ENCODE data around the gene DDX1.

DDX1 gene

DNA sequence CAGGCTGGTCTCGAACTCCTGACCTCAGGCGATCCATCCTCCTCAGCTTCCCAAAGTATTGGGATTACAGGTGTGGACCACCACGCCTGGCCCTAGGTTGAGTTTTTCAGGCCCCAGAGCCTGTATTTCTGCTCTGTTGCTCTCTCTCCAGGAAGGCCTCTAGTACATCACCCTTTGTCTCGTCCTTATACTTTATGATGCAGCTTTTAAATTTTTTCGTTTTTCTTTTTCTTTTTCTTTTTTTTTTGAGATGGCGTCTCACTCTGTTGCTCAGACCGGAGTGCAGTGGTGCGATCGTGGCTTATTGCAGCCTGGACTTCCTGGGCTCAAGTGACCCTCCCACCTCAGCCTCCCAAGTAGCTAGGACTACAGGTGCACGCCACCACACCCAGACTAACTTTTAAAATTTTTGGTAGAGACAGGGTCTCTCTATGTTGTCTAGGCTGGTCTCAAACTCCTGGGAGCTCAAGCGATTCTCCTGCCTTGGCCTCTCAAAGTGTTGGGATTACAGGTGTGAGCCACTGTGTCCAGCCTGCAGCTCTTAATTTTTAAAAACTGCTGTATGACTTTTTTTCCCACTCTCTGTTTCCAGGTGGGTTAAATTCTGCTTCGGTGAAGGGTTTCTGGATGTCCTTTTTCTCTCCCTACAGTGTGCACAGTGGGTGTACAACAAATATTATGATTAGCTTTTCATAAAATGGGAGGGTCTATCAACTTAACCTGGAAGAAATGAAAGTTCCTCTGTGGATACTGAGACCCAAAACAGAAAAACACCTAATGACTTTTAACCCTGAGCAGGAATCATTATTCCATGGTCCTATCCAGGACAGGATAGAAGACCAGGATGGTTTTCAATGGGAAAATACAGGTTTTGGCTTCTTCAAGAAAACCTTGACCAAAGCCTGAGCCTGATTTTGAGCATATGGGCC lies 47.9 kb downstream of the DDX1 start:
- ATAC-seq (replicated peaks) (no peak), DNase-seq (no peak)
- peaks cover 3 to 11% of the 10 kb centered on the region in 2 donors for H3K9me3 Mint-ChIP-seq
- H3K36me3 Mint-ChIP-seq (ENCODE audit: insufficient read depth): peaks cover 5% of the 10 kb centered on the region
- no peaks in the 10 kb centered on the region for H3K4me1 Mint-ChIP-seq (ENCODE audit: low read depth in 2 of 2)
- H3K27me3 Mint-ChIP-seq: no peaks in the 10 kb centered on the region
- H3K27ac Mint-ChIP-seq: no peak overlapping the region
- H3K4me3 Mint-ChIP-seq: no peak overlapping the region

- DNase-seq (no peak), ATAC-seq (replicated peaks) (no peak)
These were observed 48.6 kb downstream of the DDX1 start for GRCh38 chr2:15640261-15640711.

DNA sequence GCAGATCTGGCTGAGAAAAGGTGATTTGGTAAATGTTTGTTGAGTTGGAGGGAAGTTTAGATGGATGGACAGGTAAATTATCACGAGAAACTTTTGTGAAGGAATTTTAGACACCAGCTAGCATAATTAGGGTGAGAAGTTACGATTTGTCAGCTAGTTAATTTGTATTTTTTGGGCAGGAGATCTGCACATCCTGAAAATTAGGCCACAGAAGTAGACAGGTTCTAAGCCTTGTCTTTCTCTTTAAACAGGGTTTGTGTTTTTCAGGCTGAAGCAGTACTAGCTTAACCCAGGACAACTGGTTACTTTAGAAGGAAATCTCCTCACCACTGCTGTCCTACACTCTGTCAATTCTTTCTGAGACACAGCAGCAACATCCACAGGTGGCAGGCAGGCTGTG lies 49.1 kb downstream of the DDX1 start:
- Mint-ChIP-seq H3K27ac (no peak overlapping the region), H3K4me1 (ENCODE audit: low read depth in 2 of 2) (no peaks in the 10 kb centered on the region), H3K27me3 (no peaks in the 10 kb centered on the region), H3K4me3 (no peak overlapping the region), H3K9me3 (peaks cover 3 to 11% of the 10 kb centered on the region in 2 donors), H3K36me3 (ENCODE audit: insufficient read depth) (no peaks in the 10 kb centered on the region)
- DNase-seq (no peak), ATAC-seq (replicated peaks) (no peak)

More at GRCh38 chr2:15640261-15640711, 48.6 kb downstream of the DDX1 start:
- Mint-ChIP-seq H3K27me3 (no peaks in the 10 kb centered on the region), H3K36me3 (ENCODE audit: insufficient read depth) (no peaks in the 10 kb centered on the region), H3K4me1 (ENCODE audit: low read depth in 2 of 2) (no peaks in the 10 kb centered on the region), H3K4me3 (no peak overlapping the region), H3K27ac (no peak overlapping the region), H3K9me3 (peaks cover 3 to 11% of the 10 kb centered on the region in 2 donors)

DNA sequence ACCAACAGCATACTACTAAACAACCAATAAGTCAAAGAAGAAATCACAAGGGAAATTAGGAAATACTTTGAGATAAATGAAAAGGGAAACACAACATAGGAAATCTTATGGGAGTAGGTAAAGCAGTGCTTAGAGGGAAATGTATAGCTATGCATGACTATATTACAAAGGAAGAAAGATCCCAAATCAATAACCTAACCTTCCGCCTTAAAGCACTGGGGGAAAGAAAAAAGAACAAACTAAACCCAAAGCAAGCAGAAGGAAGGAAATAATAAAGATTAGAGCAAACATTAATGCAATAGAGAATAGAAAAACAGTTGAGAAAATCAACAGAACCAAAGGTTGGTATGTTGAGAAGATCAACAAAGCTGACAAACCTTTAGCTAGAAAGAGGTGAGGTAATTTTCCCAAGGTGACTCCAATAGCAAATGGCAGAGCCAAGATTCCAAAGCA lies 49.9 kb downstream of the DDX1 start:
- ATAC-seq (replicated peaks) (no peak), DNase-seq (no peak)
- Mint-ChIP-seq H3K9me3 (peaks cover 3 to 11% of the 10 kb centered on the region in 2 donors), H3K27ac (no peak overlapping the region), H3K4me1 (ENCODE audit: low read depth in 2 of 2) (no peaks in the 10 kb centered on the region), H3K4me3 (no peak overlapping the region), H3K36me3 (ENCODE audit: insufficient read depth) (no peaks in the 10 kb centered on the region), H3K27me3 (no peaks in the 10 kb centered on the region)

GRCh38 chr2:15642011-15642814 lies 50.5 kb downstream of the DDX1 start:
- Mint-ChIP-seq H3K27me3 (no peaks in the 10 kb centered on the region), H3K36me3 (ENCODE audit: insufficient read depth) (no peaks in the 10 kb centered on the region), H3K9me3 (peaks cover 3 to 11% of the 10 kb centered on the region in 2 donors), H3K27ac (no peak overlapping the region), H3K4me3 (no peak overlapping the region), H3K4me1 (ENCODE audit: low read depth in 2 of 2) (no peaks in the 10 kb centered on the region)
- no peak for ATAC-seq (replicated peaks)
- DNase-seq: no peak

DNA sequence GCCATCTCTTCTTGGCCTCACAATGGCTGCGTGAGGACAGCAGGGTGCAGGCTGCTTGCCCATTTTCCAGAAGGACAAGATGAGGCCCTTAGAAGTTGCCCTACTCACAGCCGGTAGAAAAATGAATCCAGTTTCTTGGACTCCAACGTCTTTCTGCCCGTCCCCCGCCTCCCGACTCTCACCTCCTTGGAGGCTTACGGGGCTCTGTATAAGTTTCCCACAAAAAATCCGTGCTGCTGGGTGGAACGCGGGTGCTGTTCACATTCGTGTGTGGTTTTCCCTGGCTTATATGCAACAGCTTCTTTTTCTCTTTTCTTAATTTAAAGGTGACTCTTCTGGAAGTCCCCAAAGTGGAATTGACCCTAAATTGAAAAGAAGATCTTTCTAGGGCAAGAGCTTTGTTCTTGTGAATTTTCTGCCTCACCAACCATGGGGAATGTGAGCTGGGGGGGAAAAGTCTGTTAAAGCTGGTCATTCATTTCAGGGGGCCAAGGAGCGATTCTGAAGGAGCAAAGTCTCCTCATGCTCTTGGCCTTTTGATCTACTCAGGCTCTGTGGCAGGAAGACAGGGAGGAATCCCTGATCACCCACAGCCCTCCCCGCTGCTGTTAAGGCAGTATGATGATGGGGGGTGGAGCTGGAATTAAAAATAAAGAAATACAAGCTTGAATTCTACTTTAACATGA lies 51.3 kb downstream of the DDX1 start:
- H3K27me3 Mint-ChIP-seq: no peaks in the 10 kb centered on the region
- H3K27ac Mint-ChIP-seq: no peak overlapping the region
- H3K9me3 Mint-ChIP-seq: peaks cover 3 to 11% of the 10 kb centered on the region in 2 donors
- ATAC-seq (replicated peaks) (no peak), DNase-seq (no peak)
- no peaks in the 10 kb centered on the region for H3K4me1 Mint-ChIP-seq (ENCODE audit: low read depth in 2 of 2)
- no peaks in the 10 kb centered on the region for H3K36me3 Mint-ChIP-seq (ENCODE audit: insufficient read depth)
- peak overlapping the region in 1 of 2 donors; percentile 3 for H3K4me3 Mint-ChIP-seq

GRCh38 chr2:15643791-15644585 lies 52.3 kb downstream of the DDX1 start:
- DNase-seq (no peak), ATAC-seq (replicated peaks) (no peak)
- no peak overlapping the region for H3K4me3 Mint-ChIP-seq
- H3K9me3 Mint-ChIP-seq: peaks cover 3 to 11% of the 10 kb centered on the region in 2 donors
- H3K36me3 Mint-ChIP-seq (ENCODE audit: insufficient read depth): no peaks in the 10 kb centered on the region
- no peaks in the 10 kb centered on the region for H3K4me1 Mint-ChIP-seq (ENCODE audit: low read depth in 2 of 2)
- H3K27ac Mint-ChIP-seq: no peak overlapping the region
- no peaks in the 10 kb centered on the region for H3K27me3 Mint-ChIP-seq

GRCh38 chr2:15645300-15645699 lies 53.6 kb downstream of the DDX1 start:
- DNase-seq: no peak
- no peaks in the 10 kb centered on the region for H3K4me1 Mint-ChIP-seq (ENCODE audit: low read depth in 2 of 2)
- H3K9me3 Mint-ChIP-seq: peaks cover 3 to 11% of the 10 kb centered on the region in 2 donors
- no peak overlapping the region for H3K4me3 Mint-ChIP-seq
- H3K27ac Mint-ChIP-seq: no peak overlapping the region
- ATAC-seq (replicated peaks): no peak
- H3K27me3 Mint-ChIP-seq: no peaks in the 10 kb centered on the region
- H3K36me3 Mint-ChIP-seq (ENCODE audit: insufficient read depth): no peaks in the 10 kb centered on the region

GRCh38 chr2:15645720-15646385 lies 54.2 kb downstream of the DDX1 start:
- no peaks in the 10 kb centered on the region for H3K36me3 Mint-ChIP-seq (ENCODE audit: insufficient read depth)
- no peak overlapping the region for H3K27ac Mint-ChIP-seq
- H3K9me3 Mint-ChIP-seq: peaks cover 3 to 10% of the 10 kb centered on the region in 2 donors
- H3K4me3 Mint-ChIP-seq: no peak overlapping the region
- H3K4me1 Mint-ChIP-seq (ENCODE audit: low read depth in 2 of 2): no peaks in the 10 kb centered on the region
- ATAC-seq (replicated peaks): no peak
- H3K27me3 Mint-ChIP-seq: no peaks in the 10 kb centered on the region
- DNase-seq: no peak

DNA sequence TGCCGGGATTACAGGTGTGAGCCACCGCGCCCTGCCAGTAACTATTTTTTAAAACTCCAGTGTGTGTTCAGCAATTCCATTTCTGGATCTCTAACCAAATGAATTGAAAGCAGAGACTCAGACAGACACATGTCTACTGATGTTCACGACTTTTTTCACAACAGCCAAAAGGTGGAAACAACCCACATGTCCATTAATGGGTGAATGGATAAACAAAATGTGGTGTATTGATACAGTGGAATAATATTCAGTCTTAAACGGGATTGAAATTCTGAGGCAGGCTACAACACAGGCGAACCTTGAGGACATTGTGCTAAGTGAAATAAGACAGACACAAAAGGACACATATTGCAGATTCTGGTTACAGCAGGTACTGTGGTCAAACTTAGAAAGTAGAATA lies 55.0 kb downstream of the DDX1 start:
- Mint-ChIP-seq H3K27ac (no peak overlapping the region), H3K4me3 (no peak overlapping the region), H3K4me1 (ENCODE audit: low read depth in 2 of 2) (no peaks in the 10 kb centered on the region), H3K27me3 (no peaks in the 10 kb centered on the region), H3K36me3 (ENCODE audit: insufficient read depth) (no peaks in the 10 kb centered on the region), H3K9me3 (peaks cover 0 to 2% of the 10 kb centered on the region in 2 donors)
- no peak for DNase-seq
- ATAC-seq (replicated peaks): no peak

GRCh38 chr2:15647622-15648590 lies 56.2 kb downstream of the DDX1 start:
- H3K4me3 Mint-ChIP-seq: no peak overlapping the region
- H3K36me3 Mint-ChIP-seq (ENCODE audit: insufficient read depth): no peaks in the 10 kb centered on the region
- ATAC-seq (replicated peaks): no peak

More at GRCh38 chr2:15647622-15648590, 56.2 kb downstream of the DDX1 start:
- Mint-ChIP-seq H3K27me3 (peaks cover 0 to 2% of the 10 kb centered on the region in 2 donors), H3K27ac (no peak overlapping the region), H3K4me1 (ENCODE audit: low read depth in 2 of 2) (no peaks in the 10 kb centered on the region), H3K9me3 (no peaks in the 10 kb centered on the region)
- DNase-seq: no peak

Measured in effector memory CD8-positive, alpha-beta T cell (primary cell).